ENCODE data around the gene NAGK. TPM values are rescaled to one million over a fixed set of nuclear protein-coding genes. Genes with fewer than 3 reads are reported as not detected.

Gene NAGK
- total and polyA plus RNA-seq, 12 donors: 40.4 to 99.8 (median 46.0) TPM

DNA sequence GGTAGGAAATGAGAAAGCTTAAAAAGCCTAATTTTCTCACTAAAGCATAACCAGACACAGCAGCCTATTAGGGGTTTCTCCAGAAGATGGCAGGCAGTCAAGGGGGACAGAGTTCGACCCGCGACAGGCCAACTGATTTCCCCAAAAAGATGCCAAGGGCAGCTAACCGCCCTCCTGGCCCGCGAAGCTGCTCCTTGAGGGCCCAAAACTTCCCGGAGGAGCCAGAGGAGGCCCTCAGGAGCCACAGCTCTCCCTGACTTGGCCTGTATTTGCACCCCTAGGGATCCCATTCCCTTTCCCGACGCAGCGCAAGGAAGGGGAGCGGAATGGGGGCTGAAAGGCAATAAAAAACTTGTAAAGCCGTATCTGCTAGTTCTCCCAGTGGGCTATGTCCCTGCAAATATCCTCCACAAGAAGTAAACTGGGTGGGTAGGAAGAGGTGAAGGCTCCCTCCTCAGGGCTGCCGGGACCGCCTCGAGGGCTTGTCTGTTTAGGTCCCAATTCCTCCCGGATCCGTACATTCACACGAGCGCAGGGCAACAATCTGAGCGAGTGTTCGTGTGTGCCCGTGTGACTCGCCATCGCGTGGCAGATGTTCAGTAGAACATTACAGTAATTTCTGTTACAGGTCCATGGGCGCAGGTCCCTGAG is 756 bp upstream of the NAGK start:
- peaks cover 0 to 4% (median 0%) of the 10 kb centered on the region in 7 donors for H3K27me3 ChIP-seq
- TF ChIP-seq, protein P1, sequence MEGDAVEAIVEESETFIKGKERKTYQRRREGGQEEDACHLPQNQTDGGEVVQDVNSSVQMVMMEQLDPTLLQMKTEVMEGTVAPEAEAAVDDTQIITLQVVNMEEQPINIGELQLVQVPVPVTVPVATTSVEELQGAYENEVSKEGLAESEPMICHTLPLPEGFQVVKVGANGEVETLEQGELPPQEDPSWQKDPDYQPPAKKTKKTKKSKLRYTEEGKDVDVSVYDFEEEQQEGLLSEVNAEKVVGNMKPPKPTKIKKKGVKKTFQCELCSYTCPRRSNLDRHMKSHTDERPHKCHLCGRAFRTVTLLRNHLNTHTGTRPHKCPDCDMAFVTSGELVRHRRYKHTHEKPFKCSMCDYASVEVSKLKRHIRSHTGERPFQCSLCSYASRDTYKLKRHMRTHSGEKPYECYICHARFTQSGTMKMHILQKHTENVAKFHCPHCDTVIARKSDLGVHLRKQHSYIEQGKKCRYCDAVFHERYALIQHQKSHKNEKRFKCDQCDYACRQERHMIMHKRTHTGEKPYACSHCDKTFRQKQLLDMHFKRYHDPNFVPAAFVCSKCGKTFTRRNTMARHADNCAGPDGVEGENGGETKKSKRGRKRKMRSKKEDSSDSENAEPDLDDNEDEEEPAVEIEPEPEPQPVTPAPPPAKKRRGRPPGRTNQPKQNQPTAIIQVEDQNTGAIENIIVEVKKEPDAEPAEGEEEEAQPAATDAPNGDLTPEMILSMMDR (IDR thresholded peaks at IDR 0.05): peak in 2 of 9 donors; percentile 3
- peak overlapping the region; percentile 86 to 98 (median 94) for H3K27ac ChIP-seq
- 2 to 4% methylated on average over 26 of the region's 26 CpGs for WGBS, 2 donors
- H3K9me3 ChIP-seq: no peaks in the 10 kb centered on the region
- DNase-seq: peak in 1 of 2 donors; percentile 18
- peak overlapping the region; percentile 52 to 99 (median 87) for H3K4me3 ChIP-seq
- intact Hi-C loops (cut with DNase I): loop anchor here in 2 of 10 donors (2.0 to 5.0 kb wide), 2 partner anchors 63 to 65 kb away; partner anchors contain the start of genes MCEE (in 2 of the 2) and MPHOSPH10 (in 2 of the 2)
- peaks cover 0 to 19% (median 4%) of the 10 kb centered on the region in 9 donors for H3K36me3 ChIP-seq
- peak; percentile 26 to 46 (median 36) for ATAC-seq
- peaks cover 7 to 80% (median 36%) of the 10 kb centered on the region in 9 donors for H3K4me1 ChIP-seq

DNA sequence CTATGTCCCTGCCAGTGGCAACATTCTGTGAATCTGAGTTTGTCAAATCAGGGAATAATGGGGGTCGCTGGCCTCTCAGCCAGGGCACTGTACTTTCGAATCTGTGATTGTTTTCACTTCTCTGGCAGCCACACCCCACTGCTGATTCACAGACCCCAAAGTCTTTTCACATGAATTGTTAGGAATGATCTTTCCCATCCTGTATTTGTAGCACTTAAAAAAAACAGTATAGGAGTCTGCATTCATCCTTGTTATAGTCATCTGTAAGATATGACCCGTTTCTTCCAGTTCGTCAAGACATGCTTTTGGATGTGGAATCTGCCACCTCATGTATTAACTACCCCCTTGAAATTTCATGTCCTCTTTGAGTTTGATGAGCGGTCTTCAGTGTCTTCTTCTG is 928 bp downstream of the NAGK start:
- WGBS, 2 donors: 46 to 47% methylated on average over 5 of the region's 5 CpGs
- TF ChIP-seq, protein P1 (IDR thresholded peaks at IDR 0.05): no peak
- peak overlapping the region in 9 of 10 donors; percentile 75 to 99 (median 88) for H3K4me3 ChIP-seq
- peak overlapping the region in 6 of 10 donors; percentile 92 to 98 (median 96) for H3K27ac ChIP-seq
- H3K9me3 ChIP-seq: no peaks in the 10 kb centered on the region
- no peaks in the 10 kb centered on the region for H3K27me3 ChIP-seq
- peaks cover 7 to 82% (median 36%) of the 10 kb centered on the region in 9 donors for H3K4me1 ChIP-seq
- intact Hi-C loops (cut with DNase I): loop anchor here in 2 of 10 donors (2.0 to 5.0 kb wide), 2 partner anchors 61 to 63 kb away; partner anchors contain the start of genes MCEE (in 2 of the 2) and MPHOSPH10 (in 2 of the 2)
- no peak for ATAC-seq
- DNase-seq: no peak
- peaks cover 0 to 36% (median 21%) of the 10 kb centered on the region in 9 donors for H3K36me3 ChIP-seq

DNA sequence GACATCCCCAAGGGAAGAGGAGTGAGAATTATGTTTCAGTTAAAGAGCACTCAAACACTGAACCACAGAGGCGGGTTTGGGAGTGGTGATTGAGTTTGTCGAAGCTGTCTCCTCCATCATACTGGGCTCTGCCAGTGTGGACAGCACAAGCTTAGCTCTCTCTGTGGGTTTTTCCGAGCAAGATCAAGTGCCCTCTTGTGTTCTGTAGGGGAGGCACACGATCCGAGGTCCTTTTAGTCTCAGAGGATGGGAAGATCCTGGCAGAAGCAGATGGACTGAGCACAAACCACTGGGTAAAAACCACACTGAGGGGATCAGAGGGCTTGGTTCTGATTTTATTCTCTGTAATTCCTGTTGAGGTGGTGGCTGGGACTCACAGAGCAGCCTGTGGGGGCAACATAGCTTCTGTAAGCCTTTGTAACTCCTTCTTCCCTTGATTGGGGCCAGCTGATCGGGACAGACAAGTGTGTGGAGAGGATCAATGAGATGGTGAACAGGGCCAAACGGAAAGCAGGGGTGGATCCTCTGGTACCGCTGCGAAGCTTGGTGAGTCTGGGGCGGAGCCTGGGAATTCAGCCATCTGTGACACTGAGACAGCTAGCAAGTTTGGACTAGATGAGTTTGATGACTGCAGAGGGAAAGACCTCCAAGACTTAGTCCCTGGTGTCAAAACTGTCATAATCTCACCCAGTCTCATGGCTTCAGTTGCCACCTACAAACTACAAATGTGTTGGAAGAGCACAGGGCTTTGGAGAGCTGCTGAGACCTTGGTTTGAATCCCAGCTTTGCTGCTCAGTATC is 2.0 kb downstream of the NAGK start:
- H3K4me1 ChIP-seq: peaks cover 7 to 86% (median 36%) of the 10 kb centered on the region in 9 donors
- TF ChIP-seq, protein P1 (IDR thresholded peaks at IDR 0.05): peak in 2 of 9 donors; percentile 20 to 37

More for the DNA sequence above, 2.0 kb downstream of the NAGK start:
- Histone ChIP-seq H3K27me3 (no peaks in the 10 kb centered on the region), H3K9me3 (no peaks in the 10 kb centered on the region), H3K4me3 (peak overlapping the region in 4 of 10 donors; percentile 75 to 99 (median 92)), H3K36me3 (peaks cover 0 to 47% (median 31%) of the 10 kb centered on the region in 9 donors), H3K27ac (peak overlapping the region in 1 of 10 donors; percentile 98)
- DNase-seq (no peak), ATAC-seq (no peak)
- 61 to 64% methylated on average over 10 of the region's 10 CpGs for WGBS, 2 donors
- intact Hi-C loops (cut with DNase I): no loop called here

All from heart right ventricle (tissue), 16 donors.